GF-D8 (cell line): ENCODE results near the gene STAT4.

ENCODE experiments used
- DNase-seq: peaks from one replicate; lab custom pipeline; 2025; lab: John Stamatoyannopoulos, UW

Gene STAT4

DNA sequence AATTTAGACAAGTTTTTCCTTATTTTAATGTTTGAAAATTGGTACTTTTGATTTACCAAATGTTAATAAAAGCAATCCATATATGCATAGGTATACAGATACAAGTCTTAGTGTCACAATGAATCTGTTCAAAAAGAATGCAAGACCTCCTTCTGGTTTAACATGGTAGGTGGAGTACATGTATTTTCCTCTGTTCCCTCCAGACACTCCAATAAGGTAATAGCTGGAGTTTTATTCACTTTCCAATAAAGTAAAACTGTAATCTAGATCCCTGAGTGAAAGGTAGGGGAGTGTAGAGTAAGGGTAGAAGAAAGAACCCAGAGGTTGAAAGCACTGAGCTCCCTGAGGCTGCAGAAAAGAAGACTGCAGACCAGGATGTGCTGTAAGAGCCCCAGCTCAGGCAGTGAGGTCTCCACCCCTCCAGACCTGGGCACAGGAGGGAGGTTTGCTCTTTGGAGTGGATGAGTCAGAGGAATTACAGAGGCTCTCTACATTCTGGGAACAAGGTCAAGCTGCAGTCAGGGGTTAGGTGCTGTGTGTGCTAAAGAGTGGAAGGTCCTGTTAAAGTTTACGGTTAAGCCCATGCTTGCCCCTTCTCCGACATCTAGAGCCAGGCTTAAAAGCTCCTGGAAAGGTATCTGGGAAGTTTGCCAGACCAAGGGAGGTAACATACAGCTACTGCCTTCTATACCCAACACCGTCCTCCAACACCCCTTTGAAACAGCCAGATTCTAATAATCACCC lies 109.2 kb downstream of the STAT4 start:
- no peak for DNase-seq

DNA sequence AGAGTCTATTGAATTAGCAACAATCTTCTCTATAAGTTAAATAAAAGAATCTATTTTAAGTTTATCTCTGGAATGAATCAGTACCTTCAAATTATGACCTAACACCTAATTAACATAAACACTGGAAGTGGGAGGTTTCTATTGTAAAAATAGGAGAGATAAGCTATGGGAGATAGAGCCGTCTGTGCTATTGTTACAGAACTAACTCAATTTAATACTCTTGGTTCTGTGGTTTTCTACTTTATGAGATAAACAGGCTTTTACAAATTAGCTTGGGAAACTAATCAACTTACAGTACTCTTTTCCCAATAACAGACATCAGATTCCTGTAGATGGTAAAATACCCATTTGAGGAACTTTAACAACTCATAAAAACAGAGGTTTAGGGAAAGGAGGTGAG lies 111.2 kb downstream of the STAT4 start:
- no peak for DNase-seq

DNA sequence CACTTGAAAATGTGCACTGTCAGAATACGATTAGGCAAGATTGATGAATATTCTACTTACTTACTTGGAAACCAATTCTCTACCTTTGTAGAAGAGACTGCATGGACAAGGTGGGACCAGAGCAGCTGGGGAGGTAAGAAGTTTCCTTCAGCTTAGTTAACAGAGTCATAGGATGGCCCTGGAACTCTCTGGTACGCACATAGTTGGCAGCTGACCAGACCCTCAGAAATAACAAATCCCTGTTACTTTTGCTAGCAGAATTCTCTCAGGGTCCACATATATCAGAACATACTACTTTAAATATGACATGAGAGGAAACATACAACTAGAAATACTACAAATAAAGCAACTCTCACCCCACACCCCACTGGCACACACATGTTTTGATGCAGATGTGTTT lies 112.1 kb downstream of the STAT4 start:
- no peak for DNase-seq

DNA sequence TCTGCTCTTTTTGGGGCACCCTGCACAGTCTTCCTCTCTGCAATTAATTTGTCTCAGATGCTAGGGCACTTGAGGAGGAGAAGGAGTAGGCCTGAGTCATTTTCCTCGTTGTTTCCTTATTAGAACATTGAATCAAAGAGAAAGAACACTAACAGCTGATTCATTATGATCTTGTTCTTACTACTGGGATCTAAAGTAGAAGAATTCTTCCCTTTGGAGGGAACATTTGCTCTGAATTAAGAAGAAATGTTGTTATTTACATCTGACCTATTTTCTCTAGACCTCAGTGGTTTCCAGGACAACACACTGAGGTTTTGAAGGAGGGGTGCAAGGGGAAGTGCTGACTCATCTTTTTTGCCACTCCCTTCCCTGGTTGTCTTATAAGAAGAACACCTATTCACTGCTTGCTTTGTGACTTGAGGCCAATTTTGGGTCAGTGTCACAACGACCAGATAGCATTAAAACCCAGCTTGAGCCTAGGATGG lies 112.5 kb downstream of the STAT4 start:
- DNase-seq = no peak

DNA sequence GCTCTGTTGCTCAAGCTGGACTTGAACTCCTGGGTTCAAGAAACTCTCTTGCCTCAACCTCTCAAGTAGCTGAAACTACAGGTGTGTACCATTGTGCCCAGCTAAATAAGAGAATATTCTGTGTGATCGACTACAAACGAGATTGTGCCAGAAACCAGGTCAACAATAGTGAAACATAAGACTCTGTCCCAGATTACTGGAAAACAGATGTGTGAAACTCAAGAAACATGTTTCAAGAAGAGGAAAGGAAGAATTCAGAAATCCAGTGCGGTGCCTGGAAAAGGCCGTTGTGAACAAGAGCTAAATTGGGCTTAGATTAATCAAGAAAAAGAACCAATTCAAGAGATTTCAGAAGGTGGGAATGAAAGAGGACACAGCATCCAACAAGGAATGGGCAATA lies 113.4 kb downstream of the STAT4 start:
- no peak for DNase-seq

DNA sequence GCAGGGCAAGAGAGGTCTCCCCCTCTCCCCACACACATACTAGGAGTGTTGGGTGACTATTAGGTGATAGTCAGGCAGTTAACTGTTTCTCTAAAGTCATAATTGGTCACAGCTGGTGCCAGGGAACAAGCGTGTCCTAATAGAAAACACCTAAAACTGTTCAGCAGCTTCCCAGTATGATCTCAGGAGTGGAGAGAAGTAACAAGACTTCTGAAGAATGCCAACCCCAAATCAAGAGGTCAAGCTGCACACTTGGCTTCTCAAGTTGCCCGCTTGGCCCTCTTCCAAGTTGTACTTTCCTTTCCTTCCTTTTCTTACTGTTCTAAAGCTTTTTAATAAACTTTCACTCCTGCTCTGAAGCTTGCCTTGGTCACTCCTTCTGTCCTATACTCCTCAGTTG lies 114.4 kb downstream of the STAT4 start:
- DNase-seq = no peak

DNA sequence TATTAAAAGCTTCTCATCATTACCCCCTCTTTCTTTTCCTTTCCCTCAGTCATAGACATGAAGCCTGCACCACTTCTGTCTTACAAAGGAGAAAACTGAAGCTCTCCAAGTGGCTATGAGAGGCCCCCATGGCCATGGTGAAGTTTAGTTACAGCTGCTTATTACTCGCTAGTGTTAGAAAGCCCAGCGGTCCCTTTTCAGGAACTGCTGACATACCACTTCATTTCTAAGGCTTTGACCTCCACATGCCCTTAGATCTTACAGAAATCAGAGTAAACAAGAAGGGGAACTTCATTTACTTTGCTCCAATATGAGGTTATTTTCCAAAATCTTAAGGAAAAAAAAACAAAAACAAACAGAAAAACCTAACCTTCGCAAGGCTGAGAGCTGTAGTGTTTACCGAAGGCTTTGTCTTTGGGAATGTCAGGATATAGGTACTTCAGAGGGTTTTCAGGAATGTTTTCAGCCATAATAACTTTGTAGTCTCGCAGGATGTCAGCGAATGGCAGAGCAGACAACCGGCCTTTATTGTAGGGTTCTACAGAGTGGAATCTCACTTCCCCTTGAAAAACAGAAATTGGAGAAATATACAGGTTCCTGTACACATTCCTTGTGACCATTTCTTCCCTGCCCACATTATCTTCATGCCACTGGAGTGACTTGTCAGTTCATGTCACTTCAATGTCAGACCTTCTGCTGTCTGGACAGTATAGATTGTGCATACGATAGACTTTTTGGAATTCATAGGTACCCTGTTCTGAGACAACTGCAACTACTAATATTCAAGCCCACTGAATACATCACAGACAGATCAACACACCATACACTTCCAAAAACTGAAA lies 118.0 kb downstream of the STAT4 start:
- no peak for DNase-seq

DNA sequence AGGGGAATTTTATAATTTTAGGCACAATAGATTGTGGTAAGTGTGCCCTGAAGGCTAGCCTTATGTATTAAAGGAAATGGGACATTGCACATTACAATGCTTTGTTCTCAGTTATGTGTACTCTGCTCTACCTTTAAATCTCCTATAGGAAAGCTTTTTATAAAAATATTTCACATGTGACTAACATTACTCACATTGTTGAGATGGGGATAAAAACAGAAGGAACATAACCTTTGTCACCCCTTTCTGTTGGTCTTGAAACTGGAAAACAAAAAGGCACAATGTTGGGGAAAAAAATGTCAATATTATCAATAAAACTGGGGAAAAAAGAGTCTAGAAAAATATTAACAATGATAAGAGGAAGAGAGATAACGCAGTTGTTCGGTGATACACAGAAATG lies 119.5 kb downstream of the STAT4 start:
- DNase-seq = no peak

DNA sequence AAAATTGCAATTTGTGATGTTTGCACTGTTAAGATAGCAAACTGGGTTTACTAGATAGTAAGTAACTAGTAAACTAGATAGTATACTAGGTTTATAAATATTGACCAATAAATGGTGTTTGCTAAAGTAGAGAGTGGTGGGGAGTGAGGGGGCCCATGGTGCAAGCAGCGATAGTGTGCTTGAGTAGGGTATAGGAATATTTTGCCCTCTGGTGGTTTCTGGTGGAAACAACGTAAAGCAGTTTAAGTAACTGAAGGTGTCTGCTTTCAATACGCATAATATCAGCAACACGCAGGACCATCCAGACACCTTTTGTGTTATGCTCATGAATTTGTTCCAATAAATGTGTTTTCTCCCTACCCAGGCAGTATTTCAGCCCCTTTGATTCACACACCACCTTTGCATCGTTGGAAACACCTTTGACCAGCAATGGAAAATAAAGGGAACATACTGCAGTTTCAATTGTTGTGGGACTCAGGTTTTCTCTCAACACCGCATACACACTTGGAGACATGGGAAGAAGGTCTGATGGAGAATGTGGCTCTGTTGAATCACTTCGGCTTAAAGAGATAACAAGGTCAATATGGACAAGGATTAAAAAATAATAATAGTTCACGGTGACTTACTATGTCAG lies 120.2 kb downstream of the STAT4 start:
- no peak for DNase-seq

DNA sequence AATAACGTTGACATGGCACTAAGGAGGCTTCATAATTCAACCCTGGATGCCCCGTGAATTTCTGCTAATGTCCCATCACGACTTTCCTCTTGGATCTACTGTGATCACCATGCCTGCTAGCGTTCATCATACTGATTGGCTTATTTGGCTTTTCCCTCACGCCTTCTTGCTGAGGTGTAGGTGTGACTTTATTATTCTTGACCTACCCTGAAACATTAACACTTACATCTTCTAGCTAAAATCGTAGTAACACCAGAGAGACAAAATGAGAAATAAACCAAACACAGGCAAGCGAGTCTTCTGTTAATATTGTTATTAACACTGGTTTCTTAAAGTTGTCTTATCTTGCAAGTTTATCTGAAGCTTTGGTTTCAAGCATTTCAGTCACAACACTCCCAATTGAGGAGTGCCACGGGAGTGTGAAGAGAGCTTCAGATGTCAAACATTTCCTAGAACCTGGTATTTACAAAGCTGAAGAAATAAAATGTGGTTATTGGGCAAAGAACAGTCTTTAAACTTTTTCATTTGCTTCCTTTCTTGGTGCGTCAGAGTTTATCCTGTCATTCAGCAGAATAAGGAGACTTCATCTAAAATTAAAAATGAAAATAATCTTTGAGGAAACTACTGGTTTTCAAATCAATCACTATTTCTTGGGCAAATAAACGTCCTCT lies 121.4 kb downstream of the STAT4 start:
- no peak for DNase-seq

DNA sequence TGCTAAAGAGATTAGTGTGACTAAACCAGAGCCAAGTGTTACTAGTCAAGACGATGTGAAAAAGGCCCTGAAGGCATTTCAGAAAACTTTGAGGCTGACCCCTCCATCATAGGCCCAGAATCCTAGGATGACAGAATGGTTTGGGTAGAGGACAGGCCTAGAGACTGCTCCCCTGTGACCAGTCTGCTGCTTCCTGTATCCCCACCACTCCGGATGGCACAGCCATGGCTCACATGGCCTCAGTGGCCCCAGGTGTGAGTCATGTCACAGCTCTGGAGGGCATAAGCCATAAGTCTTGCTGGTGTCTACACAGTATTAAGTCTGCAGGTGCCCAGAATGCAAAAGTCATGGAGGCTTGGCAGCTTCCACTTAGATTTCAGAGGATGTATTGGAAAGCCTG lies 124.4 kb downstream of the STAT4 start:
- DNase-seq = no peak

DNA sequence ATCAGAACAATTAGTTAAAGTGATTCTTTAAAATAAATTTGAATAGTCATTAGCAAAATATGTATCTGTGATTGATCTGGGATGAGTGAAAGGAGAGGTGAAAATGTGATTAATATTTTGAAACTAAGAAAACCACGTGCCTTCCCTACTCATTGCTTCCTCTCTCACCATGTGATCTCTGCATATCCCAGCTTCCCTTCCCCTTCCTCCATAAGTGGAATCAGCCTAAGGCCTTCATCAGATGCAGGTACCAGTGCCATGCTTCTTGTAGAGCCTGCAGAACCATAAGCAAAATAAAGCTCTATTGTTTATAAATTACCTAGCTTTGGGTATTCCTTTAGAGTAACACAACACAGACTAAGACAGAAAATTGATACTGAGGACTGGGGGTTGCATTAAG lies 125.7 kb downstream of the STAT4 start:
- no peak for DNase-seq

DNA sequence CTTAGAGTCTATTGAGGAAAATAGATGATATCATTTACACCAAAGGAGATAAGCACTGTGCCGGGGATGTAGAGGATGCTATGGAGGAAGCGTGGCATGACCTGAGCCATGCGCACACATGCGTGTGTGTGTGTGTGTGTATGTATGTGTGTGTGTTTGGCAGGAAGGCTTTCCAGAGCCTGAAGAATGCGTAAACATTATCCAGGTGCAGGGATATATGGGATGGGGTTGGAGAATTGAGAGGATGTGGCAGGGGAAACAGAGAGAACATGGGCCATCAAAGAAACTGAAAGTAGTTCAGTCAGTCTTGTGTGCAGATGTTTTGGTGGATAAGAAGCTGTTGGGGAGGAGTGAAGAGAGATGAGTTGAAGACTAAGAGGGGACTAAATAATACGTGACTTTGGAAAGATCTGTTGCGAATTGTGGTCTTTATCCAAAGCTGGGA lies 127.5 kb downstream of the STAT4 start:
- DNase-seq = no peak

DNA sequence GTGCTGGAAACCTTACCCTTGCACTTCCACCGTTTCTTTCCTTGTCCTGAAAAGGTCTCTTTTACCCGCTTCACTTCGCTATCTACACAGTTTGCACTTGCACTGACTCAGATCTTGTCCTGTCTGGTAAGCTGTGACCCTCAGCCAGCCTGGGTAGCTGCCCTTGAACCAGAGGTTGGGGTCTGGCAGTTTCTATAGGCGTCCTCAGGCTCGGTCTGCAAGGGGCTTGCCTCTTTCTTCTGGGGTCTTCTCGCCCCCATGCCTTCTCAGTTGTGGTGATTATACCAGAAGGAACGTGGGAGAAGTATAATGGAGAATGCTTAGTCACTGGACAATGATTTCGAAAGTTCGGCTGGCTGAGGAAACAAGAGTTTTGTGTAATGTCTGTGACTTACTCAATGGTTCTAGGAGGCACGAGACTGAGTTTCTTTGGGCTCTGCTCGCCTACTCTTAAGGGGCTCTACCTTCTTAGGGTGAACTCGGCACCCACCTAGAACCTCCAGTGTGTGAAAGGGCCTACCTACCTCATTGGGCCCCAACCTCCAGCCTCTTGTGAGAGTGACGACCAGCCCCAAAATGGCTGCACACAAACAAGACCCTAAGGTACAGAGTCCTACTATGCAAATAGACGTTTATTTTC lies 129.9 kb downstream of the STAT4 start:
- DNase-seq = peak; percentile 71

DNA sequence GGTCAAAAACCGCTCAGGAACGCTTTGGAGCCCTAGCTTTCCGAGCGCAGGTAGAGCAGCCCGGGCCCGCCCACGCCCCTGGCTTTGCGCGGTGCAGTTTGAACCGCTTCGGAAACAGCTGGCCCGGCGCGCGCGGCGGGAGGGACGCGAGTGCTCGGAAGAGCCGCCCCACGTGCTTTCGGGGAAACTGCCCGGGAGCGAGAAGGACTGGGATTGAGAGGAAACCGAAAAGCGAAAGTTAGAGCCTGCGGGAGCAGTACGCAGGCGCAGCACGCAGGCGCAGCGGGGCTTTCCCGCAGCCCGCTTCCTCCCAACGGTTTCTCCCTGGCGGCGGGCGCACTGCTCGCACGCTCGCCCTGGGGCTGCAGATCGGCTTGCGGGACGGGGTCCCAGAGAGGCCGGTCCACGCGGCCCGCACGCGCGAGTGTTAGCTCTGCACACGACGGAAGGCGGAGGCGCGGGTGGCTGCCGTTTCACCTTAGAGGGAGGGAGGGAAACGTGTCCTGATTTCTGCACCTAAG lies 130.5 kb downstream of the STAT4 start:
- peak; percentile 92 for DNase-seq

DNA sequence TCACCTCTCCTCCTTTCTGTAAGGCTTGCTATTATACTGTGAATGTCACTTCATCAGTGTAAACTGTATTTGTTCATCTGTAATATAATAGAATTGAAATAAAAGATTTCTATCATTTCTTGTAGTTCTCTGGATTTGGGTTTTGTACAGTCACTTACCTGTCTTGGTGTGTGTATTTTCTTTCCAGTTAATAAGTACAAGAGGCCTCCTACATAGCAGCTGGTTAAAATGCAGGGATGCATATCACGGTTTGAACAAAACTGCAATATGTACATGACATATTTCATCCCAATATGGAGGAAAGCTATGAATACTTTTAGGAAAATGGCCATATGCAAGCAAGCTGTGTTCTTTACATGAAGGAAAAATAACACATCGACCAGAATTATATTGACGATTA lies 131.4 kb downstream of the STAT4 start:
- DNase-seq = no peak

DNA sequence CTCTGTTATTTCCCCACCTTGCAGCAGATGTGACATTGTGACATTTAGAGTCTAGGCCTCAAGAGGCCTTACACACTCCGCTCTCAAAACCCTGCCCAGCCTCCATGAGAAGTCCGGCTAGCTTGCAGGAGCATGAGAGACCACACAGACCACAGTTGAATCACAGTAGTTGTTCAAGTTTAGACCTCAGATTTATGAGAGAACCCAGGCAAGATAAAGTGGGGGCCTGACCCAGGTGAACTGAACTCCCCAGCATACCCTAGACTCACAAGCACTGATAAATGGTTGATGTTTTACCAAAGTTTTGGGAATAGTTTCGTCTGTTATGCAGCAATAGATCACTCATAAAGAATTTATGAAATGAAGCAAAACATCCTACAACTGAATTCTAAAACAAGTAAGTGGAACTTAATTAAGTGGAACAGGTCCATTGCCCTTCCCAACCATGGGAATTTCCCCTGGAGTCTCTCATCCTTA lies 132.1 kb downstream of the STAT4 start:
- no peak for DNase-seq

DNA sequence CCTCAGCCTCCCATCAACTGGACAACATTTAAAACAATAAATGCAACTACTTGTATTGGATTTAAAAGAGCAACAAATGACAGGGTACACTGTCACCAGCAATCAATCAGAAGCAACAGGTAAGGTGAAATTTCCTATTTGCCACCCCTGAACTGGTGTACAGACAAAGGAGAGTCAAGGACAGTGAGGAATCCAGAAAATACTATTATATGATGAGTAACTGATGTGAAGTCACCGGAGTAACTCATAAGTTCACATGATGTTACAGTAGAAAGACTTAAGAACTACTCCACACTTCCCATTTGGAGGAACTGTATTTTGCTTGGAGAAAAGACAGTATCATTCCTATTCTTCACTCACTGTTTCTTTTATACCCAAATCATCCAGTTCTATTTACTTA lies 132.7 kb downstream of the STAT4 start:
- DNase-seq = no peak

DNA sequence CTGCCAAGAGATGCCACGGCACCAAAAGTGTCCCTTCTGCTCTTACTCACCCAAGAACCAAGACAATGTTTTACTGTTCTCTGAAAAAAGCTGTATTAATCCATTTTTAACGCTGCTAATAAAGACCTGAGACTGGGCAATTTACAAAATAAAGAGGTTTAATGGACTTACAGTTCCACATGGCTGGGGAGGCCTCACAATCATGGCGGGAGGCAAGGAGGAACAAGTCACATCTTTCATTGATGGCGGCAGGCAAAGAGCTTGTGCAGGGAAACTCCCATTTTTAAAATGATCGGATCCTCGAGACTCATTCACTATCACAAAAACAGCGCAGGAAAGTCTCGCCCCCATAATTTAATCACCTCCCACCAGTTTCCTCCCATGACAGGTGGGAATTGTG lies 135.0 kb downstream of the STAT4 start:
- DNase-seq = no peak

DNA sequence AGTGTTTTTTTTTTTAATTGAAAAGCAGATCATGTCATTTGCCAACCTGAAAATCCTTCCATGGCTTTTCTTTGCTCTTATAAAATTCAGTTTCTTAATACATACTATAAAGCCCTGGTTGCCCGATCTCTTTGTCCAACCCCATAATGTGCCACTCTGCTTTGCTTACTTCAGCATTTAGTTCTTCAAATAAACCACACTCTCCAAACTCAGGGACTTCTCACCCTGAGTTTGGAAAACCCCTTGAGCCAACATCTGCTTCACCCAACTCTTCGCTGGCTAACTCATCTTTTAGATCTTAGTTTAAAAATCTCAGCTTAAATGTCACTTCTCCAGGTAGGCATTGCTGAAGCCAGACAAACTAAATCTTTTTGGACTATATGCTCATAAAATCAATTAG lies 135.6 kb downstream of the STAT4 start:
- DNase-seq = no peak

DNA sequence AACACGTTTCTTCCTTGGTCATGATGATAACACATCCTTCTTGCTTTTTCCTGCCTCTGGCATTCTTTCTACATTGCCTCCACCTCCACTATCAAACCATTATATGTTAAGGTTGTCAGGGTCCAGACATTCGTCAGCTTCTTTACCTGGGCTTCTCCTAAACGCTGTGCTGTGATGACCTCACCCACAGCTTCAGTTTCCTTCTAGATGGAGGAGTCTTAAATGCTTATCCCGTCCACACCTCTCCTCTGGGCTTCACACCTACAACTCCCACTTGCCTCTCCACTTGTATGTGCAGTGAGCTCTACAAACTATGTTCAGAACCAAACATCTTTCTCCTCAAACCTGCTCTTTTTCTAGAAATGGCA lies 136.2 kb downstream of the STAT4 start:
- no peak for DNase-seq
